Measurements from ENCODE around the gene PPP1R27.

Gene PPP1R27

GRCh38 chr17:81833160-81833920 lies 1.5 kb downstream of the PPP1R27 start, which contains the start of gene MCRIP1:
Gene MCRIP1 (minus strand): TSS chr17:81833291. CDS start chr17:81824506, 8,785 bp downstream.
- Histone ChIP-seq H3K27me3 (ENCODE audit: insufficient read depth, low read length, poor library complexity) (no peaks in the 10 kb centered on the region), H4K20me1 (ENCODE audit: insufficient read depth, low read length) (peaks cover 16% of the 10 kb centered on the region), H3K4me3 (ENCODE audit: low read depth in 1 of 2, low read length in 2 of 2) (peak within 1 kb of the TSS; percentile 56 to 81), H3K9me3 (ENCODE audit: insufficient read depth, low read length, severe bottlenecking) (no peaks in the 10 kb centered on the region), H3K9ac (ENCODE audit: low read depth, low read length) (peak within 1 kb of the TSS; percentile 92), H3K36me3 (ENCODE audit: insufficient read depth, low read length) (no peaks in the 10 kb centered on the region; the same call in 1 of the 2 replicates), H3K79me2 (ENCODE audit: insufficient read depth, low read length) (peaks cover 44% of the 10 kb centered on the region), H3K27ac (ENCODE audit: low read length) (peak within 1 kb of the TSS; percentile 89), H3K4me2 (ENCODE audit: insufficient read depth, low read length) (peak within 1 kb of the TSS; percentile 100), H3K4me1 (ENCODE audit: insufficient read depth, low read length) (peaks cover 31% of the 10 kb centered on the region), H2AFZ (ENCODE audit: low read depth, low read length) (peak within 1 kb of the TSS; percentile 64)
- peak; percentile 94 for DNase-seq
- ATAC-seq (ENCODE audit: insufficient read depth, low read depth) = peak; percentile 71
- TF ChIP-seq EZH2 (IDR thresholded peaks at IDR 0.05; ENCODE audit: borderline replicate concordance, low read depth, low read length, severe bottlenecking) = no peak
- no peak for TF ChIP-seq CTCF (IDR thresholded peaks at IDR 0.05; ENCODE audit: borderline replicate concordance, extremely low read depth, low read length, poor library complexity, severe bottlenecking)

GRCh38 chr17:81832608-81833159 lies 2.2 kb downstream of the PPP1R27 start:
- TF ChIP-seq CTCF (IDR thresholded peaks at IDR 0.05; ENCODE audit: borderline replicate concordance, extremely low read depth, low read length, poor library complexity, severe bottlenecking) (no peak), EZH2 (IDR thresholded peaks at IDR 0.05; ENCODE audit: borderline replicate concordance, low read depth, low read length, severe bottlenecking) (no peak)
- Histone ChIP-seq H3K4me2 (ENCODE audit: insufficient read depth, low read length) (peak overlapping the region; percentile 92), H3K27ac (ENCODE audit: low read length) (peak overlapping the region; percentile 68), H3K27me3 (ENCODE audit: insufficient read depth, low read length, poor library complexity) (no peaks in the 10 kb centered on the region), H3K4me3 (ENCODE audit: low read depth in 1 of 2, low read length in 2 of 2) (peak overlapping the region; percentile 53 to 81), H3K4me1 (ENCODE audit: insufficient read depth, low read length) (peaks cover 31% of the 10 kb centered on the region), H2AFZ (ENCODE audit: low read depth, low read length) (peak overlapping the region; percentile 48), H3K9me3 (ENCODE audit: insufficient read depth, low read length, severe bottlenecking) (no peaks in the 10 kb centered on the region), H3K36me3 (ENCODE audit: insufficient read depth, low read length) (no peaks in the 10 kb centered on the region; the same call in 1 of the 2 replicates), H3K9ac (ENCODE audit: low read depth, low read length) (peak overlapping the region; percentile 92), H3K79me2 (ENCODE audit: insufficient read depth, low read length) (peaks cover 49% of the 10 kb centered on the region), H4K20me1 (ENCODE audit: insufficient read depth, low read length) (peaks cover 16% of the 10 kb centered on the region)
- peak; percentile 49 for DNase-seq
- ATAC-seq (ENCODE audit: insufficient read depth, low read depth) = peak; percentile 51

GRCh38 chr17:81831957-81832607 lies 2.8 kb downstream of the PPP1R27 start:
- ATAC-seq (ENCODE audit: insufficient read depth, low read depth) (peak; percentile 85), DNase-seq (peak; percentile 81)
- no peaks in the 10 kb centered on the region for H3K27me3 ChIP-seq (ENCODE audit: insufficient read depth, low read length, poor library complexity)
- H3K4me2 ChIP-seq (ENCODE audit: insufficient read depth, low read length) = peak overlapping the region; percentile 92
- peaks cover 49% of the 10 kb centered on the region for H3K79me2 ChIP-seq (ENCODE audit: insufficient read depth, low read length)
- H3K36me3 ChIP-seq (ENCODE audit: insufficient read depth, low read length) = no peaks in the 10 kb centered on the region; the same call in 1 of the 2 replicates
- H3K4me3 ChIP-seq (ENCODE audit: low read depth in 1 of 2, low read length in 2 of 2) = peak overlapping the region; percentile 53 to 81
- peaks cover 31% of the 10 kb centered on the region for H3K4me1 ChIP-seq (ENCODE audit: insufficient read depth, low read length)
- peak overlapping the region; percentile 92 for H3K9ac ChIP-seq (ENCODE audit: low read depth, low read length)
- TF ChIP-seq EZH2 (IDR thresholded peaks at IDR 0.05; ENCODE audit: borderline replicate concordance, low read depth, low read length, severe bottlenecking) = no peak
- peak; percentile 37 for TF ChIP-seq CTCF (IDR thresholded peaks at IDR 0.05; ENCODE audit: borderline replicate concordance, extremely low read depth, low read length, poor library complexity, severe bottlenecking)
- H3K27ac ChIP-seq (ENCODE audit: low read length) = peak overlapping the region; percentile 68
- H2AFZ ChIP-seq (ENCODE audit: low read depth, low read length) = peak overlapping the region; percentile 48
- H4K20me1 ChIP-seq (ENCODE audit: insufficient read depth, low read length) = peaks cover 16% of the 10 kb centered on the region
- H3K9me3 ChIP-seq (ENCODE audit: insufficient read depth, low read length, severe bottlenecking) = no peaks in the 10 kb centered on the region

All from DND-41 (cell line).